GM11168 (cell line): ENCODE measurements around the gene SMIM12.
"Not testable (repeated sequence)": the region's sequence is repeated elsewhere in the genome, so short reads cannot be mapped to it uniquely, and the experiment has no call there.

ENCODE experiments used
- in situ Hi-C: fragments of 300-500 bp; cut with MboI; formaldehyde crosslinking; loops from one replicate; pipeline ENCODE4 v1.12.0; 2022; ENCODE audit warnings: low sequenced_read_pairs; ENCODE audit not compliant: unreplicated experiment

SMIM12 gene

GRCh38 chr1:34845131-34845901 lies 14.2 kb downstream of the SMIM12 start:
- in situ Hi-C loops = loop anchor here (5.0 kb wide), 1 partner anchor 53 kb away; the partner anchor contains the start of gene GJA4

- in situ Hi-C loops = no loop called here
Observed at GRCh38 chr1:34844252-34844634, 15.3 kb downstream of the SMIM12 start.

GRCh38 chr1:34843392-34844251 lies 15.9 kb downstream of the SMIM12 start:
- in situ Hi-C loops = no loop called here

GRCh38 chr1:34842952-34843371 lies 16.6 kb downstream of the SMIM12 start:
- in situ Hi-C loops = no loop called here

- in situ Hi-C loops = no loop called here
Observed at GRCh38 chr1:34842073-34842472, 17.5 kb downstream of the SMIM12 start.

- in situ Hi-C loops = no loop called here
Observed at GRCh38 chr1:34840426-34840825, 19.1 kb downstream of the SMIM12 start.

GRCh38 chr1:34839526-34840305 lies 19.8 kb downstream of the SMIM12 start:
- in situ Hi-C loops = no loop called here

- in situ Hi-C loops = no loop called here
Observed at GRCh38 chr1:34833711-34834110, 25.8 kb downstream of the SMIM12 start.

- in situ Hi-C loops = no loop called here
Observed at GRCh38 chr1:34831721-34832246, 27.8 kb downstream of the SMIM12 start.

- in situ Hi-C loops = no loop called here
Observed at GRCh38 chr1:34829250-34829649, 30.3 kb downstream of the SMIM12 start.

- in situ Hi-C loops = no loop called here
Observed at GRCh38 chr1:34828611-34829010, 30.9 kb downstream of the SMIM12 start.

- in situ Hi-C loops = no loop called here
Observed at GRCh38 chr1:34827341-34827941, 32.1 kb downstream of the SMIM12 start.

- in situ Hi-C loops = no loop called here
Observed at GRCh38 chr1:34825455-34826091, 34.0 kb downstream of the SMIM12 start.

- in situ Hi-C loops = no loop called here
Observed at GRCh38 chr1:34824817-34825454, 34.6 kb downstream of the SMIM12 start.

GRCh38 chr1:34822202-34822601 lies 37.3 kb downstream of the SMIM12 start:
- in situ Hi-C loops = no loop called here

- in situ Hi-C loops = not testable (repeated sequence)
Observed at GRCh38 chr1:34818862-34819261, 40.7 kb downstream of the SMIM12 start.

- in situ Hi-C loops = no loop called here
Observed at GRCh38 chr1:34816778-34817177, 42.8 kb downstream of the SMIM12 start.

- in situ Hi-C loops = no loop called here
Observed at GRCh38 chr1:34816332-34816731, 43.2 kb downstream of the SMIM12 start.

- in situ Hi-C loops = not testable (repeated sequence)
Observed at GRCh38 chr1:34810781-34811180, 48.8 kb downstream of the SMIM12 start.
